Stimulated activated CD8-positive, alpha-beta memory T cell treated with anti-CD3 and anti-CD28 coated beads, Interleukin-4, amount 100 ng/mL, for 4 hours (primary cell): Measurements from ENCODE around the gene MAGEA4.
"Not testable (repeated sequence)": the region's sequence is repeated elsewhere in the genome, so short reads cannot be mapped to it uniquely, and the experiment has no call there.

ENCODE experiments used
- DNase-seq, 2 donors: peaks; one replicate each; pipeline ENCODE4 v3.0.0-alpha.2; 2020; ENCODE audit warnings: low read depth in 2 of 2, low spot score in 1 of 2

Gene MAGEA4, protein sequence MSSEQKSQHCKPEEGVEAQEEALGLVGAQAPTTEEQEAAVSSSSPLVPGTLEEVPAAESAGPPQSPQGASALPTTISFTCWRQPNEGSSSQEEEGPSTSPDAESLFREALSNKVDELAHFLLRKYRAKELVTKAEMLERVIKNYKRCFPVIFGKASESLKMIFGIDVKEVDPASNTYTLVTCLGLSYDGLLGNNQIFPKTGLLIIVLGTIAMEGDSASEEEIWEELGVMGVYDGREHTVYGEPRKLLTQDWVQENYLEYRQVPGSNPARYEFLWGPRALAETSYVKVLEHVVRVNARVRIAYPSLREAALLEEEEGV

GRCh38 chrX:151912780-151913179 lies at the start of gene MAGEA4:
Gene MAGEA4 (plus strand): TSS chrX:151912889. CDS start chrX:151923665, 10,776 bp downstream.
- no peak for DNase-seq

DNA sequence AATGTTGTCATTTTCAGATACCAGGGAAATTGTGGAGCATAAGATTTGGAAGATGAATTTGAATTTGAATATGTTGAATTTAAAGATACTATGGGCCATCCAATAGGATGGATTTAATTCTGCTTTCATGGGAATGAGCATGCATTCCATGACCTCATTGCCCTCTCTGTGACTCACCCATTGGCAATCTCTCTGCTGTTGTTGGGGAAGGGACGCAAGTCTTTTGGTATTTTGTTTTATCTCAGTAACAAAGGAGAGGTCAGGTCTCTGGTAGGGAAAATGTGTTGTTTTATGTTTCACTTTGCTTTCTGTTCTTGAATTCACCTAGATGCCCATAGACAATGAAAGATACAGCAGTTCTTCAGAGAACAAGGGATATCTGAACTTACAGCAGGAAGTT lies 42.1 kb upstream of the MAGEA4 start:
- DNase-seq, result no peak

- no peak for DNase-seq
Observed at GRCh38 chrX:151871244-151871643, 41.4 kb upstream of the MAGEA4 start.

DNA sequence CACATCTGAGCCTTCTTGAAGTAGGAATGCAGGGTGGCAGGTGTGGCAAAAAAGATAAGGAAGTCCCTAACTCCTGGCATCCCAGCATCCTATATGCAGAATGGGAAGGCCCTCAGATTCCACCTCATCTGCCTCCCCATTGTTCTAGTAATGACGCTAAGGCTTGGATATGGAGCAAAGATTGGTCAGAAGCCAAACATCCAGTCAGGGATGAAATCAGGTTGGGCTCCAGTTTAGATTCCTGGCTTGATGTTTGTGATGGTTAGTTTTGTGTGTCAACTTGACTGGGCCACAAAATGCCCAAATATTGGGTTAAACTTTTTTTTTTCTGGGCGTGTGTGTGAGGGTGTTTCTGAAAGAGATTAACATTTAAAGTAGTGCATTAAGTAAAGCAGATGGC lies 39.6 kb upstream of the MAGEA4 start:
- no peak for DNase-seq

DNA sequence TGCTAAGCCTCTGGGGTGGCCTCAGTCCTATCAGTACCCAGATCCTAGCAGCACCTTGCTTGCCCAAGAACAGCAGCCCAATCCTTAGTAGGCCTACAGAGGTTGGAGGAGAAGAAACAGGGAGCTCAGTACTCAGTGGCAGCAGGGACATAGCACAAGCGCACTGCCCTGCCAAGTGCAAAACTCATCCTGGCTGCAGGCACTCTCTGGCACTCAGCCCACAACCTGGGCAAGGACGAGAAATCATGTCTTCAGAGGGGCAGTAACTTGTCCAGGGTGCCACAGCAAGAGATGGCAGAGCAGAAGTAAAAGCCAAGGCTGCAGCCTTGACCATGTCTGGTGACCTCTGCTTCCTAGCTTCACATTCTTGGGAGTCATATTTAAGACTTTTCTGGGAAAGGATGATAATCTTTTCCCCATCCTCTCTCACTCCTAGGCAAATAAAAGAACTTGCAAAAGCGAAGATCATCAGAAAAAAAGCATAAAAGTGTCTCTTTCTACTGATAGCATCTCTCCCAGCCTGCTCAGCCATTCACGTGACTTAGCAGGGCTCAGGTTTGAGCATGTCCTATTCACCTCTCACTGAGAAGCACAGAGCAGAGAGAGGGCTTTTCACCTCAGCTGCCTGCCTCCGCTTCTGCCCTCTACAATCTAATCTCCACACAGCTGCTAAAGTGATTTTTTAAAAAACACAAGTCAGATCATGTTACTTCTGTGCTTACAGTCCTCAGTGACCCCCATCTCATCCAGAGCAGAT lies 37.2 kb upstream of the MAGEA4 start:
- no peak for DNase-seq

- DNase-seq, result no peak
Observed at GRCh38 chrX:151878574-151878973, 34.1 kb upstream of the MAGEA4 start.

DNA sequence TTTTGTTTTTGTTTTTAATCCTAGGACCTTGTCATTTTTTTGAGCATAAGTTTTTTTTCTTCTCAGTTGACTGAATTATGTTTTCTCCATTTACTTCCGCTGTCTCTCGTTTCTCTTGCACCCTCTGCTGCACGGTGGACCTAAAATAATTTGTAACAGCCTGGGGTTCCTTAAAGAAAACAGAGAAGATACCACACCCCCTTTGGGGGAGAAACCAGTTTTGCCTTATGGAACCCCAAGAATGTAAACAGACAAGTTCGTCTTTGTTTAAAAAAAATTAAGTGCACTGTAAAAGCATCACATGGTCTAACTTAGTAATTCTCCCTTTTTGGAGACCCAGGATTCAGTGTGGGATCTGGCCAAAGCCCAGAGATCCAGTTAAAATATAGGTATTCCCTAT lies 32.8 kb upstream of the MAGEA4 start:
- no peak for DNase-seq

GRCh38 chrX:151880895-151881294 lies 31.8 kb upstream of the MAGEA4 start:
- no peak for DNase-seq

DNA sequence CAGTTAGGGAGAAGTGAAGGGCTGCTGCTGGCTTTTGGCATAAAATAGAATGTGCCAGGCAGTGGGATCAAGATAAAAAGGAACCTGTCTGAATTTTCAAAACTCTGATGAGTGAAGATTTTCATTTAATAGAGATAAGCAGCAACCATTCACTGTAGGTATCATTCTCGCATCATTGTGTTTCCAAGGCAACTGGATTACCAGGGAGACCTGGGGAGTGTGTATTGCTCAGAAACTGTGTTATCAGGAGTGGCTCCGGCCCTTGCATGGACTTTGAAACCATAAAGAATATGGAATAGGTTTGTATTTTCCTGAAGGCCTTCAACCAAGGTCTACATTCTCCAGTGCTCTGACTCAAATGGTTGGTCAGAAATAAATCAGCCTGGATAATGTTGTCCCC lies 23.3 kb upstream of the MAGEA4 start:
- DNase-seq, result no peak

DNA sequence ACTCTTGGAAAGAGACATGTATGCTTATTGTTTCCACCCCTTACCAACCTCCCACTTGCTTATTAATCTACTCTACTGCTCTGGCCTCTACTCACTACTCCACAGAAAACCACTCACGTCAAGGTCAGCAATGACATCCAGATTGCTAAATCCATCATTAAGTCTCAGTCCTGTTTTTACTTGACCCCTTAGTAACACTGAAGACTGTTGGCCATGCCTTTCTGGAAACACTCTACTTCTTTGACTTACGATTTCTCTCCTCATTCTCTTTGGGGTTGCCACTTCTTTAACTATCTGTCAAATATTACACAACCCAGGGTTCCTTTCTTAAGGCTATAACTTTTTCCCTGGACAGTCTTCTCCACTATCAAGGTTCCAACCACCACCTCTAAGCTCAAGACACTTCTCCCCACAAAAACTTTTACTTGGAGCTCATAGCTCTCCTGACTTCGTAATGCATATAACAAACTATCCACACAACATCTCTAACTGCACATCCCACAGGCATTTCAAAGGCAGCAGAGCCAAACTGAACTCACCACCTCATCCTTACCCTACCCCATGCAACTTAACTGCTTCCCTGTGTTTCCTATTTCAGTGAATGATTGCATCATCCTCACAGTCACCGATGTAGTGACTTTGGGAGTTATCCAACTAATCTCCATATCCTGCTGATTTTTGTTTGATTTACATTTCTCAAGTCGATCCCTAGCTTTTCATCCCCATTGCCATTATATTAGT lies 15.8 kb upstream of the MAGEA4 start:
- DNase-seq, result no peak

GRCh38 chrX:151899622-151900021 lies 13.1 kb upstream of the MAGEA4 start:
- DNase-seq, result no peak

DNA sequence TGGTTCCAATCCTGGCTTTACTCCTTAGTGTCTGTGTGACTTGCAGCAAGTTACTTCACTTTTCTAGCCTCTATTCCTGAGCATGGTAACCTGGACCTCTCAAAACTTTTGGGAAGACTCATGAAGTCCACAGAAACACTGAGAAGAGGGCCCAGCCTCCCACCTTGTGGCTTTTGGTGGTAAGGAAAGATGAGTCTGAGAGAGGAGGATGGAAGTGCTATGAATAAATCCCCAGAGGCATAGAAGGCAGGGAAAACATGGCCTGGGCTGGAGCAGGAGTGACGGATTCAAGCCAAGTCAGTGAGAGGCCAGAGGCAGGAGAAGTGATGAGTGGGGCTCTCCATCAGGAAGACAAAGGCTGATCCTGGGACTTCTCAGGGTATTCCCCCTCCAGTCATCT lies 10.9 kb upstream of the MAGEA4 start:
- no peak for DNase-seq

DNA sequence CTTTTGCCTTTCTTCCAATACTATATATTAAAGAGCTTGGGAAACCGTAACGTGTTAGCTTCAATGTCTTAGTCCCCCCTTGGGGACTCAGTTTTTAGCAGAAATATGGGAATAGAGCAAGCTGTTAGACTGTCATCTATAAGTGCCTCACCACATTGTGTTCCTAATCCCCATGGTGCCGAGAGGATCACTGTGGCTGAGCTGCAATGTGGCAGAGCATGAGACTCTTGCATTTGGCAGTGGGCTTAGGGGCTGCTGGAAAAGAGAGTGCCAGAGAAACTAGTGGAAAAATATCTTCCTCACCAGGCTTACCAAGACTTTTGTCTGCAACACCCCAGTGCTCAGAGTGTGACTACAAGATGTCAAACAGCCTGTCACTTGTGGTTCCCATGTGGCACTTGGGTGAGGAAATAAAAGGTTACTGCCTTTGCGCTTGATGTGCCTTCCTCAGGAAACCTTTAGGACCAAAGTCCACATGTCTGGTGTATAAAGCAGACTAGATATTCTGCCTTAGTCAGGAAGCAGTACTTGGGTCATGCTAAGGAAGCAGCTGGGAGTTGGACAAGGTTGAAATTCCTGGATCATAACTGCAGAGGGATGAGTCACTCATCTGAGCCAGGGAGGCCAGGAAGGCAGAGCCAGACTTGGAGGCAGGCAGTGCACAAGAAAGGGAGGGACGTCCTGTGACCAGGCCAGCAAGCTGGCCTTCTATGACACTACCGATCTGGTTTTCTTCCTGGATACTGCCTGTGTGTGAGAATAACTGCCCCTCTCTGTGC lies 9.7 kb upstream of the MAGEA4 start:
- no peak for DNase-seq

DNA sequence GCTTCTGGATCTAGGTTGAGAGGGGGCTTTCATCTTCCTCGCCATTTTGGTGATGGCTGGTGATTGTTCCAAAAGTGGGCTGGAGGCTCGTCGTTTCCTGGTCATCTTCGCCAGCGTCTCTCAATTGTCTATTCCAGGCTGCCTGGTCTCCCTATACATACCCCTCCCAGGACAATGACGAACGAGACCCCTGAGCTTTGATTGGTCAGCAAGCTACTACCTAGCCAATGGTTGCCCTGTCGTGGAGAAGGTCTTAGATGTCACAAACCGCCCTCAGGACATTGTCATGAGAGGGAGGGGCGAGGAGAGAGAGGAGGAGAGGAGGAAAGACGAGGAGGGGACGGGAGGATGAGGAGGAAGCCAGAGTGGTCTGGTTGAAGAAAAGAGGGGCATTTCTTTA lies 7.7 kb upstream of the MAGEA4 start:
- DNase-seq, result no peak

DNA sequence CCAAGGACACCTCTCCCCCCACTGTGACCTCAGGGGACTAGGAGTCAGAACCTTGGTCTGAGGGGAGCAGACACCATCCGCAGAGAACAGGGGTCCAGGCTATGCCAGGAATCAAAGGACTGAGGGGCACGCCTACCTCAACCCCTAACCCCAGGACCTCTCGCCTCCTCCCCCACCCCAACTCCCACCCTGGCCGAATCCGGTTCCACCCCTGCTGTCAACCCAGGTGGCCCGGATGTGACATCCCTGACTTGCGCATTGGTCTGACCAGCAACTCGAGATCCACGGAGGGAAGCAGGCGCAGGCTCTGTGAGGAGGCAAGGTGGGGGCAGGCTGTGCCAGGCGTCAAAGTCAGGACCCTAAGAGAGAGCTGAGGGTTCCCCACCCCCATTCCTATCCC lies 468 bp upstream of the MAGEA4 start:
- DNase-seq, result no peak

DNA sequence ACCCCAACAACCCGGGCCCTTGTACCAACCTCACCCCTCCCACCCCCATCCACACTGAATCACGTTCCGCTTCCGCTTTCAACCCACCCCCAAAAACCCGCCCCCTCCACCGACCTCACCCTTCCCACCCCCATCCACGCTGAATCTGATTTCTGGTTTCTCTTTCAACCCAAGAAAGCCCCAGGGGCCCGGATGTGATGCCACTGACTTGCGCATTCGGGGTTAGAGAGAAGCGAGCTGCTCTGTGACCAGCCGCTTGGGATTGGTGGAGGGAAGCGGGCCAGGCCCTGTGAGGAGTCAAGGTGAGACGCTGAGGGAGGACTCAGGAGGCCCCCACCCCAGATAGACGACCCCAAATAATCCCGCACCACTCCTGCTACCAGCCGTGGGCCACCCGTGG lies 6.0 kb downstream of the MAGEA4 start:
- not testable (repeated sequence) for DNase-seq

GRCh38 chrX:151919610-151920009 lies 6.9 kb downstream of the MAGEA4 start:
- DNase-seq, result no peak

DNA sequence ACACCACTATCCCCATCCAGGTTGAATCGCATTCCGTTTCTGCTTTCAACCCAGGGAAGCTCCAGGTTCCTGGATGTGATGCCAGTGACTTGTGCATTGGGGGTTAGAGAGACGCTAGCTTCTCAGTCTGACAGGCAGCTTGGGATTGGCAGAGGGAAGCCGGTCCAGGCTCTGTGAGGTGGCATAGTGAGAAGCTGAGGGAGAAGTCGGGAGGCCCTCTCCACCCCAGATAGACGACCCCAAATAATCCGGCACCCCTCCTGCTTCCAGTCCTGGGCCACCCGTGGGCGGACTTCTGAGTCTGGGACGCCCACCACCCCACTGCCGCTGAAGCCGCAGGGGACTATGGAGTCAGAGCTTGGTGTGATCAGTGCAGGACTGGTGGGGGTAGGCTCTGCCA lies 7.4 kb downstream of the MAGEA4 start:
- DNase-seq, result no peak

- no peak for DNase-seq
Observed at GRCh38 chrX:151920530-151920929, 7.8 kb downstream of the MAGEA4 start.

DNA sequence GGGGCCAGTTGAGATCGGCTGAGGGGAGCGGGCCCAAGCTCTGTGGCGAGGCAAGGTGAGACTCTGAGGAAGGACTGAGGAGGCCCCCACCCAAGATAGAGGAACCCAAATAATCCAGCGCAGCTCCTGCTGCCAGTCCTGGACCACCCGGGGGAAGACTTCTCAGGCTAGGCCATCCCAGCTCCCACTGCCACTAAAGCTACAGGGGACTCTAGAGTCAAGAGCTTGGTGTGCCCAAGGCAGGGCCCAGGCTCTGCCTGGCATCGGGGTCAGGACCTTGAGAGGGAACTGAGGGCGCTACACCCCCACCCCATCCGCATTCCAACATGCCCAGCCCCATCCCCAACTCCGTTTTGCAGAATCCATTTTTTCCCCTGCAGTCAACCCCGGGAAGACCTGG lies 8.6 kb downstream of the MAGEA4 start:
- DNase-seq, result no peak

DNA sequence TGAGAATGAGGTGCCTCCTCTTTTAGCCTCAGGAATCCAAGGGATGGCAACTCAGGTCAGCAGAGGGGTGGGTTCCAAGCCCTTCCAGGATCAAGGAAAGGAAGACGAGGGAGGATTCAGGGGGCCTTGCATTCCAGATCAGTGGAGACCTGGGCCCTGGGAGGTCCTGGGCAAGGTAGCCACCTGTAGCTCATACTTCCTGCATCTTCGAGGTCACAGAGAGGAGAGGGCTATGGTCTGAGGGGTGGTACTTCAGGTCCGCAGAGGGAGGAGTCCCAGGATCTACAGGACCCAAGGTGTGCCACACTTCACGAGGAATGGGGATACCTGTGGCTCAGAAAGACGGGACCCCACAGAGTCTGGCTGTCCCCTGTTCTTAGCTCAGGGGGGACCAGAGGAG lies 9.2 kb downstream of the MAGEA4 start:
- DNase-seq, result no peak
